Measurements from ENCODE around the gene NAP1L4.

DNA sequence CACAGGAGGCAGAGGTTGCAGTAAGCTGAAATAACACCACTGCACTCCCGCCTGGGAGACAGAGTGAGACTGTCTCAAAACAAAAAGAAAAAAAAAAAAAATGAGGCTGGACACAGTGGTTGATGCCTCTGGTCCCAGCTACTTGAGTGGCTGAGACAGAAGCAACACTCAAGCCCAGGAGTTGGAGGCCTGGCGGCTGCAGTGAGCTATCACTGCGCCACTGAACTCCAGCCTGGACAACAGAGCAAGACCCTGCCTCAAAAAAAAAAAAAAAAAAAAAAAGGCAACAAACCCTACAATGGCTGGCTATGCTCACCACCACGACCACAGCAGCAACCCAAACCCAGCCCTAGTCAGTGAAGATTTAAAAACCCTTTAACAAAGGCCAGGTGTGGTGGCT is 8.2 kb downstream of the NAP1L4 start:
- TF ChIP-seq POLR2AphosphoS5 (IDR thresholded peaks at IDR 0.05) = no peak
- TF ChIP-seq, protein P1, sequence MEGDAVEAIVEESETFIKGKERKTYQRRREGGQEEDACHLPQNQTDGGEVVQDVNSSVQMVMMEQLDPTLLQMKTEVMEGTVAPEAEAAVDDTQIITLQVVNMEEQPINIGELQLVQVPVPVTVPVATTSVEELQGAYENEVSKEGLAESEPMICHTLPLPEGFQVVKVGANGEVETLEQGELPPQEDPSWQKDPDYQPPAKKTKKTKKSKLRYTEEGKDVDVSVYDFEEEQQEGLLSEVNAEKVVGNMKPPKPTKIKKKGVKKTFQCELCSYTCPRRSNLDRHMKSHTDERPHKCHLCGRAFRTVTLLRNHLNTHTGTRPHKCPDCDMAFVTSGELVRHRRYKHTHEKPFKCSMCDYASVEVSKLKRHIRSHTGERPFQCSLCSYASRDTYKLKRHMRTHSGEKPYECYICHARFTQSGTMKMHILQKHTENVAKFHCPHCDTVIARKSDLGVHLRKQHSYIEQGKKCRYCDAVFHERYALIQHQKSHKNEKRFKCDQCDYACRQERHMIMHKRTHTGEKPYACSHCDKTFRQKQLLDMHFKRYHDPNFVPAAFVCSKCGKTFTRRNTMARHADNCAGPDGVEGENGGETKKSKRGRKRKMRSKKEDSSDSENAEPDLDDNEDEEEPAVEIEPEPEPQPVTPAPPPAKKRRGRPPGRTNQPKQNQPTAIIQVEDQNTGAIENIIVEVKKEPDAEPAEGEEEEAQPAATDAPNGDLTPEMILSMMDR (IDR thresholded peaks at IDR 0.05 in 8 of 11, conservative IDR thresholded peaks at IDR 0.05 in 3 of 11) = no peak
